HepG2 (cell line): ENCODE data around the gene RABGAP1. TPM values are rescaled to one million over a fixed set of nuclear protein-coding genes. Genes with fewer than 3 reads are reported as not detected.

Experiments used
- AGO1 ChIP-seq: fragments of 200-400 bp; formaldehyde crosslinking; IDR thresholded peaks from 2 replicates; pipeline ENCODE4 v1.6.1; 2017; ENCODE audit warnings: mild to moderate bottlenecking, low read depth, low read length, moderate library complexity; ENCODE audit not compliant: poor library complexity, severe bottlenecking
- ESRRA ChIP-seq: sonication (generic); formaldehyde crosslinking; IDR thresholded peaks from 2 replicates; pipeline ENCODE4 v1.5.1; 2020; ENCODE audit warnings: mild to moderate bottlenecking, low read depth, missing genetic modification reagents
- GZF1 ChIP-seq: sonication (generic); formaldehyde crosslinking; IDR thresholded peaks from 2 replicates; pipeline ENCODE4 v1.5.1; 2020; ENCODE audit warnings: mild to moderate bottlenecking, missing genetic modification reagents
- HES4 ChIP-seq: sonication (generic); formaldehyde crosslinking; IDR thresholded peaks from 2 replicates; pipeline ENCODE4 v1.9.0; 2021; ENCODE audit warnings: mild to moderate bottlenecking, missing genetic modification reagents, borderline replicate concordance
- NFKB2 ChIP-seq: sonication (generic); formaldehyde crosslinking; IDR thresholded peaks from 2 replicates; pipeline ENCODE4 v1.4.0; 2020; ENCODE audit warnings: missing genetic modification reagents, borderline replicate concordance
- NFKBIZ ChIP-seq: IDR thresholded peaks from 2 replicates; pipeline ENCODE4 v1.6.1; 2018; ENCODE audit warnings: missing genetic modification reagents, missing compliant biosample characterization
- TMF1 ChIP-seq: sonication (generic); formaldehyde crosslinking; IDR thresholded peaks from 2 replicates; pipeline ENCODE4 v1.8.1; 2022; ENCODE audit warnings: low read depth, missing genetic modification reagents
- ZNF143 ChIP-seq: sonication (generic); formaldehyde crosslinking; IDR thresholded peaks from 2 replicates; pipeline ENCODE4 v1.4.0; 2020; ENCODE audit warnings: missing genetic modification reagents
- ZNF296 ChIP-seq: sonication (generic); formaldehyde crosslinking; conservative IDR thresholded peaks from 2 replicates; pipeline ENCODE4 v1.5.0; 2020; ENCODE audit warnings: mild to moderate bottlenecking, missing genetic modification reagents
- ZNF431 ChIP-seq: sonication (generic); formaldehyde crosslinking; IDR thresholded peaks from 2 replicates; pipeline ENCODE4 v1.9.0; 2022; ENCODE audit warnings: missing genetic modification reagents, low read depth, mild to moderate bottlenecking, borderline replicate concordance
- ZNF44 ChIP-seq: sonication (generic); formaldehyde crosslinking; IDR thresholded peaks from 2 replicates; pipeline ENCODE4 v1.5.1; 2020; ENCODE audit warnings: mild to moderate bottlenecking, missing genetic modification reagents
- polyA plus RNA-seq, 8 experiments: library from polyadenylated mRNA; depleted of rRNA in 3 of 8; stranded (reverse) in 7 of 8; unstranded in 1 of 8; fragments of >200 nt; fragmentation: Illumina TruSeq in 4 of 8; extraction: Trizol in 4 of 8; gene quantifications; 2 replicates each; pipeline versions ENCODE4 v1.2.1 to v1.2.3, GENCODE V29; 2011 to 2016; ENCODE audit warnings: low read depth in 4 of 8, missing spikeins in 1 of 8, mixed read lengths in 1 of 8; ENCODE audit not compliant: insufficient read depth in 1 of 8
- total RNA-seq, 5 experiments: library from RNA; depleted of rRNA; stranded (reverse); fragments of >200 nt; fragmentation: Illumina TruSeq; extraction: Trizol; gene quantifications; 2 replicates each; pipeline ENCODE4 v1.2.3, GENCODE V29; 2016; ENCODE audit warnings: low read depth in 1 of 5
- TF ChIP-seq, protein P1 (sequence below): sonication (generic); formaldehyde crosslinking; IDR thresholded peaks from 2 replicates; pipeline ENCODE4 v1.4.0; 2020; ENCODE audit warnings: missing genetic modification reagents
- TF ChIP-seq, protein P2 (sequence below): sonication (generic); formaldehyde crosslinking; IDR thresholded peaks from 2 replicates; pipeline ENCODE4 v1.4.0; 2020; ENCODE audit warnings: missing genetic modification reagents, borderline replicate concordance
- TF ChIP-seq, protein P3 (sequence below): sonication (generic); formaldehyde crosslinking; IDR thresholded peaks from 2 replicates; pipeline ENCODE4 v1.8.0; 2022; ENCODE audit warnings: mild to moderate bottlenecking, missing genetic modification reagents, moderate library complexity
- TF ChIP-seq, protein P4 (sequence below): IDR thresholded peaks from 2 replicates; pipeline ENCODE4 v1.6.1; 2016; ENCODE audit warnings: missing compliant biosample characterization, missing genetic modification reagents, borderline replicate concordance
- TF ChIP-seq, protein P5 (sequence below): sonication (generic); formaldehyde crosslinking; IDR thresholded peaks from 2 replicates; pipeline ENCODE4 v1.5.1; 2020; ENCODE audit warnings: mild to moderate bottlenecking, moderate library complexity, missing genetic modification reagents
- TF ChIP-seq, protein P6 (sequence below): sonication (generic); formaldehyde crosslinking; IDR thresholded peaks from 2 replicates; pipeline ENCODE4 v1.9.0; 2021; ENCODE audit warnings: missing genetic modification reagents, borderline replicate concordance

RABGAP1 gene
- total and polyA plus RNA-seq, 2 of the 13 experiments (the other 11 are each of a cell fraction or from before 2014, with no cell fraction given), result 19.1 to 19.3 TPM

DNA sequence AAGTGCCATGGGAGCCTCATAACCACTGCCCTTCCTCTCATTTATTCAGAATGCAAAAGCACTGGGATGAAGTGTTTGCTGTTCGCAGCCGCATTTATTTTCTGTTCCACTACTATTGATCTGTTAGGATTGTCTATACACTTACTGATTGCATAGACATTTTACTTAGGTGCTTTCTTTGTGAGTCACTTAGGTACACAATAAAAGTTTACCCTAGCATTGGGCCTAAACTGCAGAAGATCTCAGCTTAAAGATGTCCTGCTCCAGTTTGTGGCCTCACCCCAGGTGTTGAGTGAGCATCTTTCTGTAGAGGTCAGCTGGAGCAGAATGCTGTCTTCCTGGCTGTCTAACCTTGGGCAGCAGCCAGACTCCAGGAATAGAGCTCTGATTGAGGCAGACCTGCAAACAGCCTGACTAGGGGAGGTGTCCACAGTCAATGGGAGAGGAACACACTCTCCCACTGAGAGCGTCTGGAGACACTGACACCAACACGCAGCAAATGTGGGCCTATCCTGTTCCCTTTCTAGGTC is 146.6 kb downstream of the RABGAP1 start (continued):
- TF ChIP-seq, protein P1, sequence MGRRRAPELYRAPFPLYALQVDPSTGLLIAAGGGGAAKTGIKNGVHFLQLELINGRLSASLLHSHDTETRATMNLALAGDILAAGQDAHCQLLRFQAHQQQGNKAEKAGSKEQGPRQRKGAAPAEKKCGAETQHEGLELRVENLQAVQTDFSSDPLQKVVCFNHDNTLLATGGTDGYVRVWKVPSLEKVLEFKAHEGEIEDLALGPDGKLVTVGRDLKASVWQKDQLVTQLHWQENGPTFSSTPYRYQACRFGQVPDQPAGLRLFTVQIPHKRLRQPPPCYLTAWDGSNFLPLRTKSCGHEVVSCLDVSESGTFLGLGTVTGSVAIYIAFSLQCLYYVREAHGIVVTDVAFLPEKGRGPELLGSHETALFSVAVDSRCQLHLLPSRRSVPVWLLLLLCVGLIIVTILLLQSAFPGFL, result no peak
- TF ChIP-seq ZNF44 (CRISPR knock-in tag) (no peak), NFKB2 (CRISPR knock-in tag) (no peak), GZF1 (CRISPR knock-in tag) (no peak), HES4 (no peak), ESRRA (CRISPR knock-in tag) (peak; percentile 71), NFKBIZ (CRISPR knock-in tag) (no peak), ZNF143 (CRISPR knock-in tag) (no peak), TMF1 (CRISPR knock-in tag) (no peak), ZNF296 (CRISPR knock-in tag) (no peak), AGO1 (no peak), ZNF431 (CRISPR knock-in tag) (no peak)
- TF ChIP-seq, protein P2, sequence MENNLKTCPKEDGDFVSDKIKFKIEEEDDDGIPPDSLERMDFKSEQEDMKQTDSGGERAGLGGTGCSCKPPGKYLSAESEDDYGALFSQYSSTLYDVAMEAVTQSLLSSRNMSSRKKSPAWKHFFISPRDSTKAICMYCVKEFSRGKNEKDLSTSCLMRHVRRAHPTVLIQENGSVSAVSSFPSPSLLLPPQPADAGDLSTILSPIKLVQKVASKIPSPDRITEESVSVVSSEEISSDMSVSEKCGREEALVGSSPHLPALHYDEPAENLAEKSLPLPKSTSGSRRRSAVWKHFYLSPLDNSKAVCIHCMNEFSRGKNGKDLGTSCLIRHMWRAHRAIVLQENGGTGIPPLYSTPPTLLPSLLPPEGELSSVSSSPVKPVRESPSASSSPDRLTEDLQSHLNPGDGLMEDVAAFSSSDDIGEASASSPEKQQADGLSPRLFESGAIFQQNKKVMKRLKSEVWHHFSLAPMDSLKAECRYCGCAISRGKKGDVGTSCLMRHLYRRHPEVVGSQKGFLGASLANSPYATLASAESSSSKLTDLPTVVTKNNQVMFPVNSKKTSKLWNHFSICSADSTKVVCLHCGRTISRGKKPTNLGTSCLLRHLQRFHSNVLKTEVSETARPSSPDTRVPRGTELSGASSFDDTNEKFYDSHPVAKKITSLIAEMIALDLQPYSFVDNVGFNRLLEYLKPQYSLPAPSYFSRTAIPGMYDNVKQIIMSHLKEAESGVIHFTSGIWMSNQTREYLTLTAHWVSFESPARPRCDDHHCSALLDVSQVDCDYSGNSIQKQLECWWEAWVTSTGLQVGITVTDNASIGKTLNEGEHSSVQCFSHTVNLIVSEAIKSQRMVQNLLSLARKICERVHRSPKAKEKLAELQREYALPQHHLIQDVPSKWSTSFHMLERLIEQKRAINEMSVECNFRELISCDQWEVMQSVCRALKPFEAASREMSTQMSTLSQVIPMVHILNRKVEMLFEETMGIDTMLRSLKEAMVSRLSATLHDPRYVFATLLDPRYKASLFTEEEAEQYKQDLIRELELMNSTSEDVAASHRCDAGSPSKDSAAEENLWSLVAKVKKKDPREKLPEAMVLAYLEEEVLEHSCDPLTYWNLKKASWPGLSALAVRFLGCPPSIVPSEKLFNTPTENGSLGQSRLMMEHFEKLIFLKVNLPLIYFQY (CRISPR knock-in tag), result no peak
- TF ChIP-seq, protein P3, sequence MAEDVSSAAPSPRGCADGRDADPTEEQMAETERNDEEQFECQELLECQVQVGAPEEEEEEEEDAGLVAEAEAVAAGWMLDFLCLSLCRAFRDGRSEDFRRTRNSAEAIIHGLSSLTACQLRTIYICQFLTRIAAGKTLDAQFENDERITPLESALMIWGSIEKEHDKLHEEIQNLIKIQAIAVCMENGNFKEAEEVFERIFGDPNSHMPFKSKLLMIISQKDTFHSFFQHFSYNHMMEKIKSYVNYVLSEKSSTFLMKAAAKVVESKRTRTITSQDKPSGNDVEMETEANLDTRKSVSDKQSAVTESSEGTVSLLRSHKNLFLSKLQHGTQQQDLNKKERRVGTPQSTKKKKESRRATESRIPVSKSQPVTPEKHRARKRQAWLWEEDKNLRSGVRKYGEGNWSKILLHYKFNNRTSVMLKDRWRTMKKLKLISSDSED (CRISPR knock-in tag), result no peak
- TF ChIP-seq, protein P4, sequence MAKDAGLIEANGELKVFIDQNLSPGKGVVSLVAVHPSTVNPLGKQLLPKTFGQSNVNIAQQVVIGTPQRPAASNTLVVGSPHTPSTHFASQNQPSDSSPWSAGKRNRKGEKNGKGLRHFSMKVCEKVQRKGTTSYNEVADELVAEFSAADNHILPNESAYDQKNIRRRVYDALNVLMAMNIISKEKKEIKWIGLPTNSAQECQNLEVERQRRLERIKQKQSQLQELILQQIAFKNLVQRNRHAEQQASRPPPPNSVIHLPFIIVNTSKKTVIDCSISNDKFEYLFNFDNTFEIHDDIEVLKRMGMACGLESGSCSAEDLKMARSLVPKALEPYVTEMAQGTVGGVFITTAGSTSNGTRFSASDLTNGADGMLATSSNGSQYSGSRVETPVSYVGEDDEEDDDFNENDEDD (CRISPR knock-in tag), result no peak
- TF ChIP-seq, protein P5, sequence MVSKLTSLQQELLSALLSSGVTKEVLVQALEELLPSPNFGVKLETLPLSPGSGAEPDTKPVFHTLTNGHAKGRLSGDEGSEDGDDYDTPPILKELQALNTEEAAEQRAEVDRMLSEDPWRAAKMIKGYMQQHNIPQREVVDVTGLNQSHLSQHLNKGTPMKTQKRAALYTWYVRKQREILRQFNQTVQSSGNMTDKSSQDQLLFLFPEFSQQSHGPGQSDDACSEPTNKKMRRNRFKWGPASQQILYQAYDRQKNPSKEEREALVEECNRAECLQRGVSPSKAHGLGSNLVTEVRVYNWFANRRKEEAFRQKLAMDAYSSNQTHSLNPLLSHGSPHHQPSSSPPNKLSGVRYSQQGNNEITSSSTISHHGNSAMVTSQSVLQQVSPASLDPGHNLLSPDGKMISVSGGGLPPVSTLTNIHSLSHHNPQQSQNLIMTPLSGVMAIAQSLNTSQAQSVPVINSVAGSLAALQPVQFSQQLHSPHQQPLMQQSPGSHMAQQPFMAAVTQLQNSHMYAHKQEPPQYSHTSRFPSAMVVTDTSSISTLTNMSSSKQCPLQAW (CRISPR knock-in tag), result 0 out of 2 replicates have a peak, but pooled peaks have one; percentile 47
- TF ChIP-seq, protein P6, sequence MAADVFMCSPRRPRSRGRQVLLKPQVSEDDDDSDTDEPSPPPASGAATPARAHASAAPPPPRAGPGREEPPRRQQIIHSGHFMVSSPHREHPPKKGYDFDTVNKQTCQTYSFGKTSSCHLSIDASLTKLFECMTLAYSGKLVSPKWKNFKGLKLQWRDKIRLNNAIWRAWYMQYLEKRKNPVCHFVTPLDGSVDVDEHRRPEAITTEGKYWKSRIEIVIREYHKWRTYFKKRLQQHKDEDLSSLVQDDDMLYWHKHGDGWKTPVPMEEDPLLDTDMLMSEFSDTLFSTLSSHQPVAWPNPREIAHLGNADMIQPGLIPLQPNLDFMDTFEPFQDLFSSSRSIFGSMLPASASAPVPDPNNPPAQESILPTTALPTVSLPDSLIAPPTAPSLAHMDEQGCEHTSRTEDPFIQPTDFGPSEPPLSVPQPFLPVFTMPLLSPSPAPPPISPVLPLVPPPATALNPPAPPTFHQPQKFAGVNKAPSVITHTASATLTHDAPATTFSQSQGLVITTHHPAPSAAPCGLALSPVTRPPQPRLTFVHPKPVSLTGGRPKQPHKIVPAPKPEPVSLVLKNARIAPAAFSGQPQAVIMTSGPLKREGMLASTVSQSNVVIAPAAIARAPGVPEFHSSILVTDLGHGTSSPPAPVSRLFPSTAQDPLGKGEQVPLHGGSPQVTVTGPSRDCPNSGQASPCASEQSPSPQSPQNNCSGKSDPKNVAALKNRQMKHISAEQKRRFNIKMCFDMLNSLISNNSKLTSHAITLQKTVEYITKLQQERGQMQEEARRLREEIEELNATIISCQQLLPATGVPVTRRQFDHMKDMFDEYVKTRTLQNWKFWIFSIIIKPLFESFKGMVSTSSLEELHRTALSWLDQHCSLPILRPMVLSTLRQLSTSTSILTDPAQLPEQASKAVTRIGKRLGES (CRISPR knock-in tag), result no peak
